Liver (tissue), 3 donors: ENCODE data around the gene GPR149.

Source experiments
- ATF3 ChIP-seq: IDR thresholded peaks from 2 replicates; pipeline ENCODE4 v1.6.1; 2016; ENCODE audit warnings: antibody characterized with exemption
- CTCF ChIP-seq: fragments of 150-350 bp; IDR thresholded peaks from 2 replicates; pipeline ENCODE4 v1.5.1; 2017; ENCODE audit warnings: improper control_type of control experiment, low read depth, low read length; ENCODE audit not compliant: missing input control
- EGR1 ChIP-seq, 2 donors: IDR thresholded peaks; 2 replicates each; pipeline ENCODE4 v1.6.1; 2016 to 2018; ENCODE audit warnings: antibody characterized with exemption in 2 of 2, low read depth in 2 of 2
- JUND ChIP-seq, 2 donors: IDR thresholded peaks; 2 replicates each; pipeline ENCODE4 v1.6.1; 2016; ENCODE audit warnings: antibody characterized with exemption in 2 of 2
- RAD21 ChIP-seq, 2 donors: IDR thresholded peaks; 2 replicates each; pipeline ENCODE4 v1.6.1; 2016; ENCODE audit warnings: antibody characterized with exemption in 2 of 2, mild to moderate bottlenecking in 2 of 2
- REST ChIP-seq: IDR thresholded peaks from 2 replicates; pipeline ENCODE4 v1.6.1; 2016; ENCODE audit warnings: antibody characterized with exemption, mild to moderate bottlenecking
- RXRA ChIP-seq, 2 donors: IDR thresholded peaks; 2 replicates each; pipeline ENCODE4 v1.6.1; 2017 to 2018; ENCODE audit warnings: antibody characterized with exemption in 2 of 2, mild to moderate bottlenecking in 1 of 2
- SP1 ChIP-seq: IDR thresholded peaks from 2 replicates; pipeline ENCODE4 v1.6.1; 2018; ENCODE audit warnings: antibody characterized with exemption, mild to moderate bottlenecking
- TAF1 ChIP-seq: conservative IDR thresholded peaks from 2 replicates; pipeline ENCODE4 v1.6.1; 2016; ENCODE audit warnings: antibody characterized with exemption, mild to moderate bottlenecking
- YY1 ChIP-seq: IDR thresholded peaks from 2 replicates; pipeline ENCODE4 v1.6.1; 2016; ENCODE audit warnings: antibody characterized with exemption, mild to moderate bottlenecking
- donor health status: healthy.
- donor health status: healthy.

GRCh38 chr3:154378311-154378710 lies 51.7 kb downstream of the GPR149 start:
- TF ChIP-seq CTCF (no peak), RXRA (IDR thresholded peaks at IDR 0.05) (no peak), YY1 (no peak), EGR1 (IDR thresholded peaks at IDR 0.05; ENCODE audit: low read depth in 2 of 2) (no peak), TAF1 (no peak), SP1 (no peak), RAD21 (IDR thresholded peaks at IDR 0.05) (no peak), ATF3 (no peak), REST (no peak), JUND (IDR thresholded peaks at IDR 0.05) (no peak)
